Left lobe of liver (tissue), 2 donors: ENCODE results near the gene USP6NL. TPM values are rescaled to one million over a fixed set of nuclear protein-coding genes. Genes with fewer than 3 reads are reported as not detected.

Experiments
- ATAC-seq: fragments of 200-7000 bp; cut with Tn5 transposase; one replicate; pipeline ENCODE4 v1.9.1; 2020; ENCODE audit warnings: mild to moderate bottlenecking, moderate library complexity
- DNase-seq: peaks from one replicate; pipeline ENCODE4 v3.0.0-alpha.2; 2020; ENCODE audit warnings: low spot score
- total RNA-seq: library from RNA; stranded (reverse); gene quantifications from one replicate; pipeline ENCODE4 v1.2.1, GENCODE V29; 2021
- donor health status: DM: no; HTN: no; CAD: no; lungs with moderate emphysema.
- donor health status: DM: no; HTN: yes; CAD: no.

The USP6NL gene
- total RNA-seq, 1 donor from 2014 or later, result 9.0 TPM

GRCh38 chr10:11553773-11554381 lies 57.6 kb downstream of the USP6NL start:
- DNase-seq (no peak), ATAC-seq (no peak)

DNA sequence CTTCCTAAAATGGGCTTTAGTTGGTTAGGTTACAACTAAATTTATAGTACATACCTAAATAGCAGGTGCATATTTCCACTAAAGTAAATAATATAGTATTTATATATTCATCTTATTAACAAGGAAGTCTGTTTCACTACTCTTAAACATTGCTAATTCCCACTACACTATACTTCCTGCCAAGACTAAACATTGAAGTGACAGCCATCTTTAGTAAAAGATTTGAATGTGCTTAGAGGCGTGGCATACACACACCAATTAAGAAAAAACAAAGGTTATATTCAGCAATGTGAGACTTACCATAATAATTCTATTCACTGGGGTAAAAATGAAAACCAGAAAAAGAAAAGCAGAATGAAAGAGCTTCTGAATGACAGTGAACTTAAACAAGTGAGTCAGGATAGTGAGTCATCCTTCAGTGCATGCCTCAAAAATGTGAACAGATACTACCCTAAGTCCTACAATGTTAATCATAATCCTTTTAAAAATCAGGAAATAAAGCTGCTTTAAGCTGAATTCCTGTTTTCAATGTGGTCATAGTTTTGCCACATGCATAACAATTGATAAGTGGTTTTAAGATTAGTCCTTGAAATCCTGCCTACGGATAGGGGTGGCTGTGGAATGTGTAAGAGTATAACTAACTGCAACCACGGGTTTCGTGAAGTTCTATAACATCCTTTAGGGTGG lies 59.4 kb downstream of the USP6NL start:
- peak; percentile 24 for ATAC-seq
- no peak for DNase-seq

DNA sequence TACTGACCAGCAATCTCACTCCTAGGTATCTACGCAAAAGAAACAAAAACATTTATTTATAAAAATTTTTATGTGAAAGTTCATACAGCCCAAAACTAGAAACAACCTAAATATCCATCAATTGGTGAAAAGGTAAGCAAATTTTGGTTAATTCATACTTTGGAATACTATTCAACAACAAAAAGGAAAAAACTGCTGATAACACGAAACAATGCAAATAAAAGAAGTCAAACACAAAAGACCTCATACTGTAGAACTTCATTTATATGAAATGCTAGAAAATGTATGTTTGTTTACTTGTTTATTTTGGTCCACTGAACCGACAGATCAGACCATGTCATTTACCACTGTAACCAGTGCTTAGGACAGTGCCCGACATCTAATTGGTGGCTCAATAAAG lies 60.3 kb downstream of the USP6NL start:
- no peak for DNase-seq
- ATAC-seq, result no peak

- ATAC-seq, result no peak
- DNase-seq, result no peak
These were observed 62.7 kb downstream of the USP6NL start for GRCh38 chr10:11548768-11549099.

DNA sequence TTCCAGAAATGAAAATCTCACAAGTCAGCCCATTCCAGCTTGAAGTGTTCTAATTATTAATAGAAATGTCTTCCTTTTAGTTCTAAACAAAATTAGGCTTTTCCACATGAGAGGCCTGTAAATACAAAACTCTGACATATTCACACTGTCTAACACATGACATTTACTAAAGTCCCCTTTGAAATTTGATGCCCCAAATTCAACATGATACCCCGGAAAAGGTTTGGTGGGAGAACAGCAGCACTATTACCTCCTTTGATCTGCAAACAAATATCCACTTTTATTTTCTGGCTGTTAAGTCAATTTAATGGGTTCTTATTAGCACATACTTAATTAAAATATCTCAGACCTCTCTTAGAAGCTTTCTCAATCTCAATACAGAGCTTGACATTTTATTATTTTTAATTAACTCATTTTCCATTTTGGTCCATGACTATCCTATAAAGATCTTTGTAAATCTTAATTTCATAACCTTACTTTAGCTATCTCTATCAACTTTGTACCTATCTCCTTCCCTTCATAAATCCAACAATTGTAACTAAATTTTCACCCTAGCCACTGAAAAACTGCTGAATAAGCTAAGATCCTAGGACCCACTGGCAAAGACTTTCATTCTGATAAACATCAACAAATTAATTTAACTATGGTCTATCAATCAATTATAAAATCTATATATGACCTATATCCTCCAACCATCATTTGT lies 63.2 kb downstream of the USP6NL start:
- DNase-seq (no peak), ATAC-seq (no peak)

DNA sequence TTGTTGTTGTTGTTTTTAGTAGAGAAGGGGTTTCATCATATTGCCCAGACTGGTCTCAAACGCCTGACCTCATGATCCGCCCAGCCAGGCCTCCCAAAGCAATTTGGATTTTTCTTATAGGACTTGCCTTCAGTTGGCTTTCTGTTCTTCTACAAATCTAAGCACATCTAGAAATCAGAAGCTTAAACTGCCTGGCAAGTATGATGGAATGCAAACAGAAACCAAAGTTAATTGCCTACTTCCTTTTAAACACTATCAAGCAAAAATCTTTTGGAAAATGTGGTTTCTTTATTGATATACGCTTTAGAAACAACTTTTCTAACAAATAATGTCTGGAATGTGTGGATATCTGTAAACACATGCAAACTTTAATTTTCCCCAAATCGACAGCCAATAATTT lies 64.9 kb downstream of the USP6NL start:
- no peak for DNase-seq
- ATAC-seq, result no peak

DNA sequence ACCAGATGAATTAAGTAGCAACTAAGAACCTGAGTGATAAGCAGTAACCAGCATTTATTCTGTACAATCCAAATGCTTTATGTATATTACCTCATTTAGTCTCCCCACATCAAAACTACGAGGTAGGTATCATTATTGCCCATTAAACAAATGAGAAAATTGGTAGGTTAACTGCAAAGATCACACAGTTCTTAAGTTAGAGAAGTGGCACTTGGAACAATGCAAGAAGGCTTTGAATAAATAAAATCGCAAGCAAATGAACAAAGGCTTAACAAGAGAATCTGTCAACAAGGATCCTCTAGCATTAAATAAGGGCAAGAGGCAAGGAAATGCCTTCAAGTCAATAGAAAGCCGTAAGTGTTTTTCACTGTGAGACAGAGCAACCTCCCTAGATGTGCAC lies 70.2 kb downstream of the USP6NL start:
- no peak for DNase-seq
- ATAC-seq, result no peak

DNA sequence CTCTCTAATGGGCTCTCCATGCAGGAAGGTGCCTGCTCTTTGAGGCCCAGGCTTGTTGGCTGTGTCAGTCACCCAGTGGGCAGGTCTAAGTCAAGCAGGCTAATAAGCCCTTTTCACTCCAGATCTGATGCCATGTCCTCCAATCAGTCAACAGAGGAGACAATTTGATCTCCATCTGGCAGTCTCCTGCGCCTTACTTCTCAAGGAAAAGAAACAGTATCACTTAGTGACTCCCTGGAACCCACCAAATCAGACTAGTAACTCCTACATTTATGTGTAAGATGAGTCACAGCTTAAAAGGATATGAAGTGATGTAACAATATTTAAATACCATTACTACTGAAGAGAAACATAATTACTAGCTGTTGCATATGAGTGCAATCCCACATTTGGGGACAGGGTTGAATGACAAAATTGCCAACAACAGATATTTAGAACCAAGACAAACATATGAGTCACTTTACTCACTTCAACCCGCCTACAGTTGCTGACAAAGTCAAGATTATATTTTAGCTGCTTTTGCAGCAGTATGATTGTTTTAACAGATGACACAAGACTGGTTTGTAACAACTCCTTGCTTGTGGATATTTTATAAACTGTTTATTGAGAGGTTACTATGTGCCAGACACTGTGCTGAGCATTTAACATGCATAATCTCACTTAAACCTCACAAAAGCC lies 72.1 kb downstream of the USP6NL start:
- peak; percentile 52 for ATAC-seq
- DNase-seq, result no peak

- no peak for DNase-seq
- no peak for ATAC-seq
These were observed 72.6 kb downstream of the USP6NL start for GRCh38 chr10:11538834-11539190.

GRCh38 chr10:11536228-11536627 lies 75.2 kb downstream of the USP6NL start:
- DNase-seq (no peak), ATAC-seq (no peak)

- DNase-seq (no peak), ATAC-seq (no peak)
These were observed 76.0 kb downstream of the USP6NL start for GRCh38 chr10:11535346-11535959.

DNA sequence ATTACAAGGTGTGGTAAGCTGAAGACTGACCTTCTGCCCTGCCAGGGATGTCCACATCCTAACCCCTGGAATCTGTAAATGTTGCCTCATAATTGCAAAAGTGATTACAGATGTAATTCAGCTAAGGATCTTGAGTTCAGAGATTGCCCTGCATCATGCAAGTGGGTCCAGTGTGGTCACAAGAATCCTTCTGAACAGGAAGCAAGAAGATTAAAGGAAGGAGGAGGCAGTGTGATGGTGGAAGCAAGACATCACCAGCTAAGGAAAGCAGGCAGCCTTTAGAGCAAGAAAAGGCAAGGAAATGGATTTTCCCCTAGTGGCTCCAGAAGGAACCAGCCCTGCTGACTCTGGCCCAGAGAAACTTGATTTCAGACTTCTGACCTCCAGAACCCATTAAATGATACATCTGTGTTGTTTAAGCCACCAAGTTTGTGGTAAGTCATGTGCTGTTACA lies 78.1 kb downstream of the USP6NL start:
- peak; percentile 81 for ATAC-seq

GRCh38 chr10:11532306-11532705 lies 79.1 kb downstream of the USP6NL start:
- ATAC-seq (no peak), DNase-seq (no peak)

More for the DNA sequence above, 78.1 kb downstream of the USP6NL start:
- peak; percentile 54 for DNase-seq

DNA sequence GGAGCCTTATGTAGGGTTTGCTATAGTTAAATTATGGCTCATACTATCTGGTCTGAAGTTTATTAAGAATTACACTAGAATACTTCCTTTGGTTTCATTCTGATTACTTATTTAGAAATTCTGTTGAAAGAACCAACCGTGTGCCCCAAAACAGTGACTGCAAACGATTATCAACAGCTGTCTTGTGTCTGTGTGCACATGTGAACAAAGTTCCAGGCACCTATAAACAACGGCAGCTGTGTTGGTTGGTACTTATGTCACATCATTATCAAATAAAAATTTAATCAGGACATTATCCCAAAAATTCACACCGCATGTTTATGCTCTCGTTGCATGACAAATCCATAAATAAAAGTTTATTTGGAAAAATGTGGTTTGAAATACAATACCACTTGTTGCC lies 80.6 kb downstream of the USP6NL start:
- DNase-seq, result no peak
- ATAC-seq, result no peak

DNA sequence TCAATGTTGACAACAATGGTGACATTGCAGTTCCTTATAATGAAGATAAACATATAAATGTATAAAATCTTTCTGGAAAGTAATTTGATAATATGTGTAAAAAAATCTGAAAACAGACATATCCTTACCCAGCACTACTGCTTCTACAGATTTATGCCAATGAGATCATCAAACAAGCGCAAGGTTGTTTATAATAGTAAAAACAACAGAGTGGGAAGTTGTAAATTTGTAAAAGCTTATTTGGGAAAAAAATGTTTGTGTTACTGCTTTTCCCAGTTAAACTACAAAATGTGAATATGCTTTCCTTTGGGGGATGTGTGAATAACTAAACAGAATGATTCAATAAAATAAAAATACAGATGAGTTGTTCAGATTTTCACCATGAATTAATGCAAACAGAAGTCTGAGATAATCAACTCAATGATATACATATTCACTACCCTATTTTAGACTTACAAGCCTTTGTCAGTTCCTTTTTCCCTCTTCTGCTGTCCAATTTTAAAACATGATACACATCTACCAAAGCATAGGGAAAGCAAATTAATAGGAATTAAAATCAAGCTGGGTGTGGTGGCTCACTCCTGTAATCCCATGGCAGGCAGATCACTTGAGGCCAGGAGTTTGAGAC lies 82.1 kb downstream of the USP6NL start:
- DNase-seq (no peak), ATAC-seq (no peak)

GRCh38 chr10:11528286-11528685 lies 83.2 kb downstream of the USP6NL start:
- peak; percentile 86 for ATAC-seq
- no peak for DNase-seq

DNA sequence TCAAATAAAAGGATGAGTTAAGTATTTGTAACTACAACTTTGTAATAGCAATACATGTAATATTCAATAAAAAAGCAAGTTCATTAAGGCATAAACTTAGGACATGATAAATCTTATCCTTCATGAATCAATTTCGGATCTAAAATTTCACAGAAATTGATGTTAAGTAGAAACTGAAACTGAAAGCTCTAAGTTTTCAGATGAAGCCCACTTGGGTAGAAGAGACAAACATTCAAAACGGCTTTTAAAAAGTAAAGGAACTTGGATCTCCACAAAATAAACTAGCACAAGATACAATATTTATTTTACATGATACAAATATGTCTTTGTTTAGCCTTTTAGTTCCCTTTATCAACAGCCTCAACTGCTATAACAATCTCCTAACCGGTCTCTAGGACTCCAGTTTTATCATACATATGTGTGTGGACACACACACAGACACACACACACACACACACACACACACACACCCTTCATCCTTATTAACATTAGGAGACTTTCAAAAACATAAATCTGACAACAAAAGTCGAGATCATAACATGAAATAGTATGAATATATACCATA lies 83.7 kb downstream of the USP6NL start:
- DNase-seq (no peak), ATAC-seq (no peak)

GRCh38 chr10:11527068-11527467 lies 84.4 kb downstream of the USP6NL start:
- no peak for ATAC-seq
- DNase-seq, result no peak

- DNase-seq (no peak), ATAC-seq (no peak)
These were observed 85.9 kb downstream of the USP6NL start for GRCh38 chr10:11525503-11525902.

DNA sequence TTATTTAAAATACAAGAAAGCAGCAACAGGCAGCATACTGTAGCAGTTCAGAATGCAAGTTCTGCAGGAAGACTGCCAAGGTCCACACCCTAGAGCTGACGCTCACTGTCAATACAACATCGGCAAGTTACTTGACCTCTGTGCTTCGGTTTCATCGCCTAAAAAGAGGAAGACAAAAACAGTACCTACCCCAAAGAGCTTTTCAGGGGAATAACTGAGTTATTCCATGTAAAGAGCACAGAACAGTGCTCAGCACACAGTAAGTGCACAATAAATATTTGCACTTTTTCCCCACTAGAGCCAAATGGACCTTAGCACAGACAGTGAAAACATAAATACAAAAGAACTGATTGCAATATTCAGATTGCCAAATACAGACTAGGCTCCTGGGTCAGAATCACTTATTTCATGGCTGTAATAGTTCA lies 88.6 kb downstream of the USP6NL start:
- ATAC-seq (peak; percentile 87), DNase-seq (peak; percentile 69)
